CD14-positive monocyte (primary cell): ENCODE measurements around the gene RANBP17. TPM values are rescaled to one million over a fixed set of nuclear protein-coding genes. Genes with fewer than 3 reads are reported as not detected.

Source experiments
- DNase-seq, 3 donors: peaks; one replicate each; pipeline ENCODE4 v3.0.0-alpha.2; 2011 to 2022
- H2AFZ ChIP-seq: 2 replicates; pipeline ENCODE4 v1.6.0; 2012; ENCODE audit warnings: mild to moderate bottlenecking, low read depth, low read length, inconsistent platforms; ENCODE audit not compliant: insufficient read depth, poor library complexity, severe bottlenecking
- H3K27ac ChIP-seq, 2 donors: 1 replicate in 1 of 2; 2 replicates in 1 of 2; pipeline ENCODE4 v1.5.1; 2012 to 2013; ENCODE audit warnings: low read length in 2 of 2, control low read depth in 1 of 2, inconsistent platforms in 1 of 2, low read depth in 1 of 2, mild to moderate bottlenecking in 1 of 2
- H3K27me3 ChIP-seq, 2 donors: one replicate each; pipeline versions ENCODE4 v1.6.0 to v1.6.1; 2011 to 2013; ENCODE audit warnings: low read length in 2 of 2; ENCODE audit not compliant: control insufficient read depth in 2 of 2, insufficient read depth in 2 of 2
- H3K36me3 ChIP-seq, 2 donors: replicated peaks in 1 of 2; 1 replicate in 1 of 2; 2 replicates in 1 of 2; pipeline versions ENCODE4 v1.5.1 to v1.6.1; 2012 to 2013; ENCODE audit warnings: low read length in 2 of 2, control low read depth in 1 of 2, inconsistent platforms in 1 of 2, mild to moderate bottlenecking in 1 of 2; ENCODE audit not compliant: insufficient read depth in 2 of 2, control insufficient read depth in 1 of 2
- H3K4me1 ChIP-seq, 2 donors: 1 replicate in 1 of 2; 2 replicates in 1 of 2; pipeline versions ENCODE4 v1.5.1 to v1.6.1; 2012 to 2013; ENCODE audit warnings: low read length in 2 of 2, control low read depth in 1 of 2, inconsistent platforms in 1 of 2, mild to moderate bottlenecking in 1 of 2, moderate library complexity in 1 of 2; ENCODE audit not compliant: insufficient read depth in 2 of 2, control insufficient read depth in 1 of 2
- H3K4me2 ChIP-seq: replicated peaks from 2 replicates; pipeline ENCODE3; 2012; ENCODE audit warnings: low read length, moderate library complexity, mild to moderate bottlenecking; ENCODE audit not compliant: poor library complexity, severe bottlenecking; ENCODE audit errors: extremely low read depth
- H3K4me3 ChIP-seq, 3 experiments: fragments of 200-600 bp in 1 of 3; sonication (generic) in 1 of 3; replicated peaks in 1 of 3; 1 replicate in 2 of 3; 2 replicates in 1 of 3; pipeline ENCODE4 v1.5.1; 2011 to 2013; ENCODE audit warnings: low read length in 3 of 3, mild to moderate bottlenecking in 3 of 3, control low read depth in 2 of 3, low read depth in 2 of 3, inconsistent platforms in 1 of 3, moderate library complexity in 1 of 3
- H3K79me2 ChIP-seq: 2 replicates; pipeline ENCODE4 v1.6.0; 2012; ENCODE audit warnings: mild to moderate bottlenecking, control low read depth, inconsistent platforms, low read length, moderate library complexity; ENCODE audit not compliant: insufficient read depth
- H3K9ac ChIP-seq: 2 replicates; pipeline ENCODE4 v1.6.0; 2017; ENCODE audit warnings: low read length, mild to moderate bottlenecking; ENCODE audit not compliant: insufficient read depth, poor library complexity, severe bottlenecking
- H3K9me3 ChIP-seq, 2 donors: replicated peaks in 1 of 2; 1 replicate in 1 of 2; 2 replicates in 1 of 2; pipeline versions ENCODE4 v1.5.1 to v1.6.1; 2012 to 2013; ENCODE audit warnings: low read length in 2 of 2, control low read depth in 1 of 2; ENCODE audit not compliant: control insufficient read depth in 1 of 2, insufficient read depth in 1 of 2
- H4K20me1 ChIP-seq: 2 replicates; pipeline ENCODE4 v1.6.0; 2012; ENCODE audit warnings: mild to moderate bottlenecking, low read length, control low read depth, moderate library complexity; ENCODE audit not compliant: insufficient read depth
- H3K27ac Mint-ChIP-seq, 7 donors: one replicate each; pipeline ENCODE4 v1.8.0; 2020; ENCODE audit warnings: mild to moderate bottlenecking in 7 of 7, mixed read lengths in 7 of 7, moderate library complexity in 6 of 7, inconsistent platforms in 2 of 7
- H3K27me3 Mint-ChIP-seq, 3 donors: one replicate each; pipeline ENCODE4 v1.8.0; 2021 to 2022; ENCODE audit warnings: low read depth in 3 of 3, mild to moderate bottlenecking in 3 of 3, mixed read lengths in 3 of 3, moderate library complexity in 3 of 3, inconsistent platforms in 1 of 3
- H3K36me3 Mint-ChIP-seq, 2 donors: one replicate each; pipeline ENCODE4 v1.8.0; 2020; ENCODE audit warnings: mixed read lengths in 2 of 2, inconsistent platforms in 1 of 2, mild to moderate bottlenecking in 1 of 2
- H3K4me1 Mint-ChIP-seq: one replicate; pipeline ENCODE4 v1.8.0; 2020; ENCODE audit warnings: mild to moderate bottlenecking, mixed read lengths
- H3K4me3 Mint-ChIP-seq, 2 donors: one replicate each; pipeline ENCODE4 v1.8.0; 2020; ENCODE audit warnings: mild to moderate bottlenecking in 2 of 2, mixed read lengths in 2 of 2, moderate library complexity in 1 of 2
- H3K9me3 Mint-ChIP-seq, 7 donors: one replicate each; pipeline ENCODE4 v1.8.0; 2020 to 2022; ENCODE audit warnings: mixed read lengths in 7 of 7, mild to moderate bottlenecking in 6 of 7, moderate library complexity in 6 of 7, inconsistent platforms in 2 of 7
- whole genome bisulfite sequencing: methylation state at CpG from one replicate; pipeline ENCODE4 v1.1.5; 2013; ENCODE audit warnings: missing lambda C conversion rate; ENCODE audit not compliant: insufficient coverage; 5-methylcytosine and 5-hydroxymethylcytosine counted together
- intact Hi-C, 2 donors: fragments of 100-400 bp; cut with micrococcal nuclease; formaldehyde crosslinking; loops; one replicate each; pipeline versions ENCODE4 v1.15.0 to v1.15.1; 2023
- polyA plus RNA-seq, 3 donors: library from polyadenylated mRNA; depleted of rRNA in 1 of 3; unstranded in 2 of 3; stranded (reverse) in 1 of 3; fragments of 300-500 nt in 2 of 3; fragments of >200 nt in 1 of 3; fragmentation: Illumina TruSeq in 2 of 3; gene quantifications; 1 replicate in 2 of 3; 2 replicates in 1 of 3; pipeline ENCODE4 v1.2.3, GENCODE V29; 2012 to 2021
- TF ChIP-seq, protein P1 (sequence below): fragments of 200-600 bp; IDR thresholded peaks from one replicate; pipeline ENCODE4 v1.8.0; 2022; ENCODE audit warnings: antibody characterized with exemption, mild to moderate bottlenecking

RANBP17 gene
- polyA plus RNA-seq, 3 donors = 0.07 to 0.13 TPM; not detected in 1

DNA sequence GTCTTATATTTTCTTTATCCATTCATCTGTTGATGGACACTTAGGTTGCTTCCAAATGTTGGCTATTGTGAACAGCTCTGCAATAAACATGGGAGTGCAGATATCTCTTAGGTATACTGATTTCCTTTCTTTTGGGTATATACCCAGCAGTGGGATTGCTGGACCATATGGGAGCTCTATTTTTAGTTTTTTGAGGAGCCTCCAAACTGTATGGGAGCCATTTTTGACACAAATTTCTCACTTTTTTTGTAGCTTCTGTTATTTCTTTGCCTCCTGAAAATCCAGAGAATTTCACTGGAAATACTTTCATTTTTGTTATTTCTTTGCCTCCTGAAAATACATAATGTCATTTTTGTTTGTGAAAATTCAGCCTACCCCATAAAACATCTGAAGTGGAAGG lies 15.0 kb upstream of the RANBP17 start:
- Histone ChIP-seq H3K27ac (no peak overlapping the region), H3K4me3 (no peak overlapping the region), H3K4me2 (no peak overlapping the region), H2AFZ (no peak overlapping the region), H3K4me1 (no peaks in the 10 kb centered on the region), H3K79me2 (no peaks in the 10 kb centered on the region), H4K20me1 (no peaks in the 10 kb centered on the region), H3K9me3 (no peaks in the 10 kb centered on the region), H3K9ac (no peak overlapping the region), H3K36me3 (no peaks in the 10 kb centered on the region), H3K27me3 (no peaks in the 10 kb centered on the region)
- intact Hi-C loops = no loop called here
- no peaks in the 10 kb centered on the region for H3K36me3 Mint-ChIP-seq
- H3K27me3 Mint-ChIP-seq = peaks cover 4 to 7% (median 5%) of the 10 kb centered on the region in 3 donors
- H3K27ac Mint-ChIP-seq = no peak overlapping the region
- TF ChIP-seq, protein P1, sequence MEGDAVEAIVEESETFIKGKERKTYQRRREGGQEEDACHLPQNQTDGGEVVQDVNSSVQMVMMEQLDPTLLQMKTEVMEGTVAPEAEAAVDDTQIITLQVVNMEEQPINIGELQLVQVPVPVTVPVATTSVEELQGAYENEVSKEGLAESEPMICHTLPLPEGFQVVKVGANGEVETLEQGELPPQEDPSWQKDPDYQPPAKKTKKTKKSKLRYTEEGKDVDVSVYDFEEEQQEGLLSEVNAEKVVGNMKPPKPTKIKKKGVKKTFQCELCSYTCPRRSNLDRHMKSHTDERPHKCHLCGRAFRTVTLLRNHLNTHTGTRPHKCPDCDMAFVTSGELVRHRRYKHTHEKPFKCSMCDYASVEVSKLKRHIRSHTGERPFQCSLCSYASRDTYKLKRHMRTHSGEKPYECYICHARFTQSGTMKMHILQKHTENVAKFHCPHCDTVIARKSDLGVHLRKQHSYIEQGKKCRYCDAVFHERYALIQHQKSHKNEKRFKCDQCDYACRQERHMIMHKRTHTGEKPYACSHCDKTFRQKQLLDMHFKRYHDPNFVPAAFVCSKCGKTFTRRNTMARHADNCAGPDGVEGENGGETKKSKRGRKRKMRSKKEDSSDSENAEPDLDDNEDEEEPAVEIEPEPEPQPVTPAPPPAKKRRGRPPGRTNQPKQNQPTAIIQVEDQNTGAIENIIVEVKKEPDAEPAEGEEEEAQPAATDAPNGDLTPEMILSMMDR = no peak
- peaks cover 0 to under 1% (median 0%) of the 10 kb centered on the region in 7 donors for H3K9me3 Mint-ChIP-seq
- no peaks in the 10 kb centered on the region for H3K4me1 Mint-ChIP-seq
- DNase-seq = no peak
- H3K4me3 Mint-ChIP-seq = no peak overlapping the region

DNA sequence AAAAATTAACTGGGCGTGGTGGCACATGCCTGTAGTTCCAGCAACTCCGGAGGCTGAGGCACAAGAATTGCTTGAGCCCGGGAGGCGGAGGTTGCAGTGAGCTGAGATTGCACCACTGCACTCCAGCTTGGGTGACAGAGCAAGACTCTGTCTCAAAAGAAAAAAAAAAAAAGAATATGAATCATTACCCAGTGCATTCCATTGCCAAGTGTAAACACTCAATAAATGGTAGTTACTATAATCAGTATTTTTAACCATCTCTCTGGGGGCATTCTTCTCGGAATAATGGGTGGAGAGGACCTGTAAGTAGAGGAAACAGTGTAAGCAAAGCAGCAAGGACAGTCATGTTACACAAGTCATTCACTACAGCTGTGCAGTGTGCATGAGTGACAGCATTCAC lies 13.8 kb upstream of the RANBP17 start:
- H3K79me2 ChIP-seq = no peaks in the 10 kb centered on the region
- no peak overlapping the region for H3K27ac ChIP-seq
- H3K4me3 ChIP-seq = no peak overlapping the region
- no peak overlapping the region for H3K27ac Mint-ChIP-seq
- TF ChIP-seq, protein P1 = no peak
- peaks cover 0 to 2% (median 0%) of the 10 kb centered on the region in 7 donors for H3K9me3 Mint-ChIP-seq
- no peak overlapping the region for H3K4me3 Mint-ChIP-seq
- no peaks in the 10 kb centered on the region for H3K27me3 ChIP-seq
- no peaks in the 10 kb centered on the region for H3K9me3 ChIP-seq
- no peaks in the 10 kb centered on the region for H3K4me1 ChIP-seq
- no peaks in the 10 kb centered on the region for H3K4me1 Mint-ChIP-seq
- no peak overlapping the region for H3K9ac ChIP-seq
- intact Hi-C loops = no loop called here
- H2AFZ ChIP-seq = no peak overlapping the region
- WGBS = 100% methylated on average over 2 of the region's 5 CpGs
- DNase-seq = no peak
- H3K4me2 ChIP-seq = no peak overlapping the region
- peaks cover 4 to 6% (median 5%) of the 10 kb centered on the region in 3 donors for H3K27me3 Mint-ChIP-seq
- H3K36me3 ChIP-seq = no peaks in the 10 kb centered on the region
- H4K20me1 ChIP-seq = no peaks in the 10 kb centered on the region
- H3K36me3 Mint-ChIP-seq = no peaks in the 10 kb centered on the region
